ENCODE data around the gene PYGM.

The PYGM gene

GRCh38 chr11:64722141-64723065 is 37.4 kb downstream of the PYGM start:
- TF ChIP-seq NFIC (IDR thresholded peaks at IDR 0.05) (no peak), TAF1 (IDR thresholded peaks at IDR 0.05; ENCODE audit: low read depth) (no peak), ZBTB7A (IDR thresholded peaks at IDR 0.05; ENCODE audit: low read depth) (no peak), FOXM1 (IDR thresholded peaks at IDR 0.05; ENCODE audit: borderline replicate concordance, low read depth) (no peak), RAD21 (IDR thresholded peaks at IDR 0.05; ENCODE audit: low read depth) (no peak), EP300 (IDR thresholded peaks at IDR 0.05; ENCODE audit: borderline replicate concordance) (no peak)
- TF ChIP-seq, protein P1, sequence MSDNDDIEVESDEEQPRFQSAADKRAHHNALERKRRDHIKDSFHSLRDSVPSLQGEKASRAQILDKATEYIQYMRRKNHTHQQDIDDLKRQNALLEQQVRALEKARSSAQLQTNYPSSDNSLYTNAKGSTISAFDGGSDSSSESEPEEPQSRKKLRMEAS (IDR thresholded peaks at IDR 0.05) = no peak

DNA sequence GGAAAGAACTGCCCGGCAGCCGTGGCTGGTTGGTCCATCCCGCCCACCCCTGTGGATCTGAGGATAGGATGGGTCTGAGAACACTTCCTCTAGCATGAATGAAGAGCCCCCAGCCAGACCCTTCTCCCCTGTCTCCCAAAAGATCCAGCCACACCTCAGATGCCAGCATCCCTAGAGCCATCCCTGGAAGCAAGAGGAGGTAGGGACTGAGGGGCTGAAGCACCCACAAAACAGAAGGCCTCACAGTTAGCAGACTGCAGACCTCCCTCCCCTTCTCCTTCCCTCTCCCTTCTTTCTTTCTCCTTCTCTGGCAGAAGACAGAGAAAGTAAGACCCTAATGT is 38.4 kb downstream of the PYGM start:
- no peak for TF ChIP-seq CREB1 (IDR thresholded peaks at IDR 0.05; ENCODE audit: low read depth)

- TF ChIP-seq ZBTB7A (IDR thresholded peaks at IDR 0.05; ENCODE audit: low read depth) (no peak), FOXM1 (IDR thresholded peaks at IDR 0.05; ENCODE audit: borderline replicate concordance, low read depth) (no peak), YY1 (IDR thresholded peaks at IDR 0.05; ENCODE audit: low read depth) (no peak), CEBPB (IDR thresholded peaks at IDR 0.05) (no peak), EP300 (IDR thresholded peaks at IDR 0.05; ENCODE audit: borderline replicate concordance) (no peak), TAF1 (IDR thresholded peaks at IDR 0.05; ENCODE audit: low read depth) (no peak), CREB1 (IDR thresholded peaks at IDR 0.05; ENCODE audit: low read depth) (no peak), USF1 (IDR thresholded peaks at IDR 0.05) (no peak), REST (IDR thresholded peaks at IDR 0.05; ENCODE audit: low read depth) (no peak), EGR1 (IDR thresholded peaks at IDR 0.05) (no peak), NFIC (IDR thresholded peaks at IDR 0.05) (no peak)
- TF ChIP-seq, protein P1 (IDR thresholded peaks at IDR 0.05) = no peak
Observed at GRCh38 chr11:64720640-64721358, 39.0 kb downstream of the PYGM start.

- TF ChIP-seq ZBTB7A (IDR thresholded peaks at IDR 0.05; ENCODE audit: low read depth) = no peak
- TF ChIP-seq CREB1 (IDR thresholded peaks at IDR 0.05; ENCODE audit: low read depth) = no peak
- no peak for TF ChIP-seq TAF1 (IDR thresholded peaks at IDR 0.05; ENCODE audit: low read depth)
- TF ChIP-seq CEBPB (IDR thresholded peaks at IDR 0.05) = no peak
- TF ChIP-seq REST (IDR thresholded peaks at IDR 0.05; ENCODE audit: low read depth) = no peak
- no peak for TF ChIP-seq RAD21 (IDR thresholded peaks at IDR 0.05; ENCODE audit: low read depth)
- no peak for TF ChIP-seq FOXM1 (IDR thresholded peaks at IDR 0.05; ENCODE audit: borderline replicate concordance, low read depth)
- no peak for TF ChIP-seq USF1 (IDR thresholded peaks at IDR 0.05)
- no peak for TF ChIP-seq YY1 (IDR thresholded peaks at IDR 0.05; ENCODE audit: low read depth)
- no peak for TF ChIP-seq NFIC (IDR thresholded peaks at IDR 0.05)
- no peak for TF ChIP-seq EGR1 (IDR thresholded peaks at IDR 0.05)
- no peak for TF ChIP-seq TCF12 (IDR thresholded peaks at IDR 0.05; ENCODE audit: low read depth)
- TF ChIP-seq, protein P1 (IDR thresholded peaks at IDR 0.05) = no peak
- no peak for TF ChIP-seq EP300 (IDR thresholded peaks at IDR 0.05; ENCODE audit: borderline replicate concordance)
- no peak for TF ChIP-seq TEAD4 (IDR thresholded peaks at IDR 0.05)
Observed at GRCh38 chr11:64720167-64720566, 39.6 kb downstream of the PYGM start.

DNA sequence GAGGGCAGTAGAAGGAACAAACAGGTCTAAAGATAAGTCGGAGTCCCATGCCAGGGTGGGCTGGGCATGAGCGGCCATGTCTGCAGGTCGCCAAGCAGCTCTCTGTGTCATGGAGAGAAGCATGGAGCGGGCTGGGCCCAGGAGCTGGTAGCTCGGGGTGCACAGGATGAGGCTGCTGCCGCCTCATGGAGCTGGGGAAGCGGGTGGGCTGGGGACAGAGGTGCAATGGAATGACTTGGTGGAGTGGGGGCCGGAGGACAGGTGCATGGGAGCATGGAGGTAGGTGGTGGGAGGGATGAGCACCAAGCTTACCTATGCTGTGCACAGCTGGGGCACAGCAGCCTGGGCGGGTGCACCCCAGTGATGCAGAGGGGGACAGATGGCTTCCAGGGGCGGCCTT is 40.4 kb downstream of the PYGM start:
- TF ChIP-seq ZBTB7A (IDR thresholded peaks at IDR 0.05; ENCODE audit: low read depth) (no peak), TCF12 (IDR thresholded peaks at IDR 0.05; ENCODE audit: low read depth) (no peak), TEAD4 (IDR thresholded peaks at IDR 0.05) (no peak), REST (IDR thresholded peaks at IDR 0.05; ENCODE audit: low read depth) (no peak), YY1 (IDR thresholded peaks at IDR 0.05; ENCODE audit: low read depth) (no peak), FOXM1 (IDR thresholded peaks at IDR 0.05; ENCODE audit: borderline replicate concordance, low read depth) (no peak)
